Lower lobe of right lung (tissue), 2 donors: ENCODE data around the gene EMID1. TPM values are rescaled to one million over a fixed set of nuclear protein-coding genes. Genes with fewer than 3 reads are reported as not detected.

Experiments used
- ATAC-seq, 2 donors: fragments of 200-7000 bp; cut with Tn5 transposase; one replicate each; pipeline ENCODE4 v1.9.1; 2020 to 2022; ENCODE audit warnings: mild to moderate bottlenecking in 2 of 2, moderate library complexity in 2 of 2
- DNase-seq: peaks from one replicate; pipeline ENCODE4 v3.0.0-alpha.2; 2020
- H3K27ac ChIP-seq: fragments of 200-600 bp; one replicate; pipeline ENCODE4 v1.8.0; 2022
- H3K27me3 ChIP-seq: fragments of 200-600 bp; one replicate; pipeline ENCODE4 v1.8.0; 2022; ENCODE audit warnings: low read depth
- H3K36me3 ChIP-seq: fragments of 200-600 bp; one replicate; pipeline ENCODE4 v1.8.0; 2022; ENCODE audit warnings: mild to moderate bottlenecking
- H3K4me1 ChIP-seq: fragments of 200-600 bp; one replicate; pipeline ENCODE4 v1.8.0; 2022
- H3K4me3 ChIP-seq: fragments of 200-600 bp; one replicate; pipeline ENCODE4 v1.8.0; 2022; ENCODE audit warnings: mild to moderate bottlenecking
- H3K9me3 ChIP-seq: fragments of 200-600 bp; one replicate; pipeline ENCODE4 v1.8.0; 2022
- intact Hi-C: fragments of 100-400 bp; cut with DNase I; formaldehyde crosslinking; loops from one replicate; pipeline ENCODE4 v1.11.0; 2022
- total RNA-seq: library from RNA; stranded (reverse); fragmentation: NEBNext Ultra II Directional; extraction: Animal tissue kit (Norgen Biotek cat#: 25700); gene quantifications from one replicate; pipeline ENCODE4 v1.2.1, GENCODE V29; 2021
- TF ChIP-seq, protein P1 (sequence below): fragments of 200-600 bp; IDR thresholded peaks from one replicate; pipeline ENCODE4 v1.8.0; 2022; ENCODE audit warnings: antibody characterized with exemption, mild to moderate bottlenecking
- donor health status: DM: no; HTN: yes; CAD: no; lungs with severe emphysema.

EMID1 gene
- total RNA-seq, 1 donor from 2014 or later = 8.2 TPM

DNA sequence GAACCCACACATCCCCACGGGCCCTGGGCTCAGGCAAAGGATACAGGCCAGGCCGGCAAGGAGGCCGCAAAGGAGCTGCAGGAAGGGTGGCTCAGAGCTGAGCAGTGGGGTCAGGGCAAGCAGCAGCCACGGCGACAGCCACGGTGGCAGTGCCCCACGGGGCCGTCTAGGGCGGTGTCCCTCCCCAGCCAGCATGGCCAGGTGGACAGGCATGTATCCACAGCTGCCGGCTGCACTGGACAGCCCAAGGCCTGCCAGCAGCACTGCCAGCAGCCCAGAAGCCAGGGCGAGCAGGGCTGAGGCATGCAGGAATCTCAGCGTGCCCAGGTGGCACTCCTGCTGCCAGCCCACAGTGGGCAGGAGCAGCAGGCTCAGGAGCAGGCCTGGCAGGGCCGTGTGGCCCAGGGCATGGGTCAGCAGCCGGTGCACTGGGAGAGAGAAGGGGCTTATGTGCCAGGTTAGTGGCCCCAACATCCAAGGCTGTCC lies 58.1 kb downstream of the EMID1 start:
- H3K27me3 ChIP-seq = no peaks in the 10 kb centered on the region
- H3K4me3 ChIP-seq = no peak overlapping the region
- no peaks in the 10 kb centered on the region for H3K9me3 ChIP-seq
- ATAC-seq (no peak), DNase-seq (no peak)
- H3K4me1 ChIP-seq = peaks cover 14% of the 10 kb centered on the region
- H3K27ac ChIP-seq = no peak overlapping the region
- intact Hi-C loops = no loop called here
- TF ChIP-seq, protein P1, sequence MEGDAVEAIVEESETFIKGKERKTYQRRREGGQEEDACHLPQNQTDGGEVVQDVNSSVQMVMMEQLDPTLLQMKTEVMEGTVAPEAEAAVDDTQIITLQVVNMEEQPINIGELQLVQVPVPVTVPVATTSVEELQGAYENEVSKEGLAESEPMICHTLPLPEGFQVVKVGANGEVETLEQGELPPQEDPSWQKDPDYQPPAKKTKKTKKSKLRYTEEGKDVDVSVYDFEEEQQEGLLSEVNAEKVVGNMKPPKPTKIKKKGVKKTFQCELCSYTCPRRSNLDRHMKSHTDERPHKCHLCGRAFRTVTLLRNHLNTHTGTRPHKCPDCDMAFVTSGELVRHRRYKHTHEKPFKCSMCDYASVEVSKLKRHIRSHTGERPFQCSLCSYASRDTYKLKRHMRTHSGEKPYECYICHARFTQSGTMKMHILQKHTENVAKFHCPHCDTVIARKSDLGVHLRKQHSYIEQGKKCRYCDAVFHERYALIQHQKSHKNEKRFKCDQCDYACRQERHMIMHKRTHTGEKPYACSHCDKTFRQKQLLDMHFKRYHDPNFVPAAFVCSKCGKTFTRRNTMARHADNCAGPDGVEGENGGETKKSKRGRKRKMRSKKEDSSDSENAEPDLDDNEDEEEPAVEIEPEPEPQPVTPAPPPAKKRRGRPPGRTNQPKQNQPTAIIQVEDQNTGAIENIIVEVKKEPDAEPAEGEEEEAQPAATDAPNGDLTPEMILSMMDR = no peak
- H3K36me3 ChIP-seq = peaks cover 28% of the 10 kb centered on the region

DNA sequence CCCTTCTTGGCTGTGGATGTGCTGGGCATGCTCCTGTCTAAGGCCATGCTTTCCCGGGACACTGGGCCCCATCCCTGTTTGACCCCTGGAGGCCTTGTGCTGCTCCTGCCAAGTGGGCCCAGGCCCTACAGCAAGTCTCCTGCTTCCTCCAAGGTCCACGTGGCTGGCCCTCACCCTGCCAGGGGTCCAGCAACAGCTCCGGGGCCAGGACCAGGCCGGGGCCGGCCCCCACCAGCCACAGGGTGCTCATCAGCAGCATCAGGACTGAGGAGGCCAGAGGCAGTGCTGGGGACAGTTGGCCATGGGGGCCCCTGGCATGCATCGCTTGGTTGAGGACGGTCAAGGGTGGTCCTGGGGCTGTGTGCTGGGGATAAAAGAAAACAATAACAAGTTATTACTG lies 59.6 kb downstream of the EMID1 start:
- H3K27me3 ChIP-seq = no peaks in the 10 kb centered on the region
- H3K9me3 ChIP-seq = no peaks in the 10 kb centered on the region
- H3K4me1 ChIP-seq = peaks cover 23% of the 10 kb centered on the region
- ATAC-seq (no peak), DNase-seq (no peak)
- TF ChIP-seq, protein P1 = no peak
- intact Hi-C loops = no loop called here
- no peak overlapping the region for H3K27ac ChIP-seq
- H3K4me3 ChIP-seq = no peak overlapping the region
- H3K36me3 ChIP-seq = peaks cover 19% of the 10 kb centered on the region

DNA sequence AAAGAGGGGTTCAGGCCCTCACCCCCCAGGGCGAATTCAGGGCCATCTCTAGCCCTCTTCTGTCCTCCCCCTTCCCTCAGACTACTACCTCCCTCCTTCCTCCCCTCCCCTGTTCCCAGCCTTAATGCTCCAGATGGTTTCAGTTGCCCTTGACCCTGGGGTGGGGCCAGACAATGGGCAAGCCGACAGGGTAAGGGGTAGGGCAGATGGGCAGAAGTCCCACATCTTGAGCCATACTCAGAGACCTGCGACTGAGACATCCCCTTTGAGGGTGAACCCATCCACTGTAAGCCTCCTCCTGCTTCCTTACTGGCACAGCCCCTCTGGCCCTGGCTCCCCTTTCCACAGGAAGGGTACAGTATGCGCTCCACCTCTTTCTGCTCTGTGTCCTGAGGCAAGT lies 60.2 kb downstream of the EMID1 start:
- no peak for DNase-seq
- H3K36me3 ChIP-seq = peaks cover 19% of the 10 kb centered on the region
- no peak overlapping the region for H3K4me3 ChIP-seq
- no peaks in the 10 kb centered on the region for H3K27me3 ChIP-seq
- TF ChIP-seq, protein P1 = no peak
- peaks cover 29% of the 10 kb centered on the region for H3K4me1 ChIP-seq
- no peak for ATAC-seq
- intact Hi-C loops = no loop called here
- H3K9me3 ChIP-seq = no peaks in the 10 kb centered on the region
- H3K27ac ChIP-seq = peak overlapping the region; percentile 38

DNA sequence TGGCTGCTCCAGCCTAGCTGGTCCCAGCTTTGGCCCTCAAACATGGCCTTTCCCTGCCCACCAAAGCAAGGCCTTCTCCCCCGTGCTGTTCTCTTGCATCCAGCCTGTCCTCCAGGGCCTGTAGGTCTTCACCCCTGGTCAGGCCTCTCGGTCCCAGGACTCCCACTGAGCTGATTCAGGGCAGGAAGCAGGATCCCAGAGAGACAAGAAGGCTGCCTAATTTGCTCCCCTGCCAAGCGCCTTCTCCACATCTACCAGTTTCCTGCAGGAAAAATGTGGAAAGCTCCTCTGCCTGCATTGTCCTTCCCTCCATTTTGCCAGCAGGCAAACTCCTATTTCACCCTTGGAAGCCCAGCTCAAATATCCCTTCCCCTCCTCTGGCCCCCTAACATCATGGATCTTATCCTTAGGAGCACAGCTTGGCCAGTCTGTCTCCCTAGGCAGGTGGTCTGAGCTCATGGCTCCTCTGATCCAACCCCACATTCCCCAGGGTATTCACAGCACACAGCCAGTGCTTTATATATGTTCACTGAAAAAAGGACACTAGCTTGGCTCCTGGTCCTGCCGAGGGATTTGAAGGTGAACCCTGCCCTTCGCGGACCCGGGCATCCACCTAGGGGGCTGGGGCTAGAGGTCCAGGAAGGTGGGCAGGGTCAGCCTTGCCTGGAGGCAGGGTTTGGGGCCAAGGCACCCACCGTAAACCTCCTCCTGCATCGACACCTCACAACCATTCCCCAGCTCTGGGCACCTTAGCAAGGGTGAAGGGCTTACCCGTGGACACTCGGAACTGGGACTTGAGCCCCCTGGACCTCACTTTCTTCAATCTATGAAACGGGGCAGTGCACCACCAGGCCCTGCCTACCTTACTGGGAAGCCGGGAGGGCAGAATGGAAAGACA lies 61.1 kb downstream of the EMID1 start:
- Histone ChIP-seq H3K27me3 (no peaks in the 10 kb centered on the region), H3K4me3 (peak overlapping the region; percentile 73), H3K4me1 (peaks cover 38% of the 10 kb centered on the region), H3K27ac (peak overlapping the region; percentile 100), H3K36me3 (peaks cover 19% of the 10 kb centered on the region), H3K9me3 (no peaks in the 10 kb centered on the region)
- TF ChIP-seq, protein P1 = no peak
- ATAC-seq = no peak
- DNase-seq = no peak
- intact Hi-C loops = no loop called here

DNA sequence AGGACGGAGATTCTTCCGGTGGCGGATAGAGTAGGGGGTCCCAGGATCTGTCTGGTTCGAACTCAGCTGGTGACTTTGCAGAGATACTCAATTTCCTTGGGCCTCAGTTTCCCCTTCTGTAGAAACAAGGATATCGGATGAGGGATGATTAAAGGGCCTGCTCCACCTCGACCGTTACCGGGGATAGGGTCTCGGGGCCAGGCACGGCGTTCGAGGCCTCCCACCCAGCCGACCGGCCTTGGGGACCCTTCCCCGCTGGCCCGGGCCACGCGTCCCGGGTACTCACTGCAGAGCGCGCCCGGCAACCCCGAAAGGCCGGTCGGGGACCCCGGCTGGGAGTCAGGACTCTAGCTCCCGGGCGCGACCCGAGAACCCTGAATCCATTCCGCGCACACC lies 61.8 kb downstream of the EMID1 start:
- H3K9me3 ChIP-seq = no peaks in the 10 kb centered on the region
- peaks cover 44% of the 10 kb centered on the region for H3K4me1 ChIP-seq
- TF ChIP-seq, protein P1 = peak; percentile 17
- no peaks in the 10 kb centered on the region for H3K27me3 ChIP-seq
- ATAC-seq (no peak), DNase-seq (no peak)
- peak overlapping the region; percentile 100 for H3K27ac ChIP-seq
- peaks cover 25% of the 10 kb centered on the region for H3K36me3 ChIP-seq
- intact Hi-C loops = no loop called here
- peak overlapping the region; percentile 73 for H3K4me3 ChIP-seq
